DMS 273 (cell line): Measurements from ENCODE around the gene LAMC1.
"Not testable (repeated sequence)": the region's sequence is repeated elsewhere in the genome, so short reads cannot be mapped to it uniquely, and the experiment has no call there.

Source experiments
- DNase-seq: peaks from one replicate; lab custom pipeline; 2025; ENCODE audit not compliant: unreplicated experiment; lab: John Stamatoyannopoulos, UW

Gene LAMC1

DNA sequence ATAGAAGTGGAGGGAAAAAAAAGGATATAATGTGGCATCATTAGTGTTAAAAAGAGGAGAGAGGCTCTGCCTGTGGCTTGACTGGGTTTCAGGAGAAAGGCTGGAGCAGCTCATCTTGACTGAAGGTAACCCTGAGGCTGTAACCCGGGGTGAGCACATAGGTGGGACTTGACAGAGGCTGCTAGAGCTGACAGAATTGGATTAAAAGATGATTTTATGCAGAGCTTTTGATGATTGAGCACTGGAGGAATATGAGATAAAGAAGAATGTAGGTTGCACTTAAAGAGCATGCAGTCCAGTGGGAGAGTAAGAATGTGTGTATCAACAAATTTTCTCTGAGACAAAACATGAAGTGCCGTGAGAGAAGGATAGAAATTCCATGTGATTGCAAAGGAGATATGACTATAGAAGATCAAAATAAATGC is 17.3 kb downstream of the LAMC1 start:
- no peak for DNase-seq

DNA sequence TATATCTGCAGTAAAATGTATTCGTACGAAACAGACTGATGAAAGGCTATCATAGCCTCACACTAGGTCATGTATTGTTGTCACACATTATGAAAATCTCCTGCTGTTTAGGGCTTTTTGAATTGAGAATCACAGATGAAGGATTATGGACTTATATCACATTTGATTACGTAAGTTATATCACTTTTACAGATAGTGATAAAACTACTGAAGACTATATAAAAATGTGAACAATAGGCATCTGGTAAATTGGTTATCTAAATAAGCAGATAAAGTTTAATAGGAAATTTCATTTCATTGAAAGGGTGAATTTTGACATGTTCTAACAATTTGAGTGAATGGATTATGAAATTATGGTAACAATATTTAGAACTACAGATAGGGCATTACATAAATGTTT is 20.0 kb downstream of the LAMC1 start:
- DNase-seq: no peak

DNA sequence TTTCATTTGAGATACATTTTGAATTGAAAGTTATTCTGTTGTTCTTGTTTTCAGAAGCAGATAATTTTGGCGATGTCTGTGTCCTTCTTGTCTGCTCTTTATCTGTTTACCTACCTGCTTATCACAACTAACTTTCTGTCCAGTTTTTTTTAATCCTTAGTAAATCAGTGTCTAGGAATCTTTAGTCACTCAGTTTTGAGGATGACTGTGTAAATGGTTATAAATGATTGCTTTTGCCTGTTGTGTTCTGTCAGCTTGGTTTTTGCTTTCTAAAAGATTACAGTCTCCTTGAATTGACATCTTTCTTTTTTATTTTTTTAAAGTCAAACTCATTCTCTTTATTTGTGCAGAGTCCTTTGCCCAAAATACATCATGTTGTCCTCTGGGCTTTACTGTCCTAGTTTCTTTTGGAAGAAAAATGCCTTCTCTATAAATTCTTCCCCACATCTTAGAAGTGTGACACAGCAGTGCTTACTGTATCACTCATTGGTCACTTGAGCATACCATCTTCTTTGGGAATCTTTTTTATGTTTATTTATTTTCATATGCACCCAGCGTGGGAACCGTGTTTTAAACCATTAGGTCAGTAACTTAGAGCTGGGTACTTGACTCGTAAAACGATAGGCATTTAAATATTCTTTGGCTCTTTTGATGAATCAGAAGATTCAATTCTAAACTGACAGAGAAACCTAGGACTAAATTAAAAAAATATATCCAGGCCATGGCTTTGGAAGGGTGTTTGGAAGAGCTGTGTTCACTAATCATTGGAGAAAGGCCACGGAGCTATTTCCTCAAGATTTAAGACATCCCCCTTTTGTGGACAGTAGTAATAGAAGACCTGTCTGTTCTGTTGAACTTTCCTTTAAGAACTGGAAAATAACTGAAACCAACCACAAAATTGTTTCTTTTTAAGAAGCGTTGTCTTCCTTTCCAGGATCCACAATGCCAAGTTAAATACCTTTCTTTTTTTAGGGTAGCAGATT is 20.9 kb downstream of the LAMC1 start:
- DNase-seq: no peak

DNA sequence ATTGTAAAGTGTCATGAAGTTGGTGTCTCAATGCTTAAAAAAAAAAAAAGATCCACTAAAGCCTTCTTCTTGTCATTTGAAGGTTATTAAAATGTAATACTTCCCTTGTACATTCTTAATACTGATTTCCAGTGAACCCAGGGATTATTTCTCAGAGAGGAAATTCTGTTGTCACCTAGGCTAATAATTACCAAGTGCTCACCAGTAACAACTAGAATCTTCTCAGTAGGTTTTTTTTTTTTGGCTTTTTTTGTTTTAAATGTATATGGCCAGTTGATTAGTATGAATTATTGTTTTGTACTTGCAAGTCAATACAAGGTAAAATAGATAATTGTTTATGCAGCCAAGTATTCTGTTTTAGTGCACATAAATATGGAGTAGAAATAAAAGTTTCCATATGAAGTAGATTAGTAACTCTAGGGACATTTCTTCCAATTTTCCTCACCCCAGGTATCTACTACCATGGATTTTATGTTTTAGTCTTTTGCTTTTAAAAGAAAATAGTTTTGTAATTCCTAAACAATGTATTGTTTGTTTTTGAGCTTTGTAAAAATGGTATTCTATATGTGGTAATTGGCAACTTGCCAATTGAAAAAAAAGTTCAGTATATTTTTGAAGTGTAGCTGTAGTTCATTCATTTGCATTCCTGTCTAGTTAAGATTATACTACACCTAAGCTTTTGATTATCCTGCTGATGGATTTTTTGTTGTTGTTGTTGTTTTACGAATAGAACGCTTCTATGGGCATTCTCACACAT is 21.9 kb downstream of the LAMC1 start:
- no peak for DNase-seq

DNA sequence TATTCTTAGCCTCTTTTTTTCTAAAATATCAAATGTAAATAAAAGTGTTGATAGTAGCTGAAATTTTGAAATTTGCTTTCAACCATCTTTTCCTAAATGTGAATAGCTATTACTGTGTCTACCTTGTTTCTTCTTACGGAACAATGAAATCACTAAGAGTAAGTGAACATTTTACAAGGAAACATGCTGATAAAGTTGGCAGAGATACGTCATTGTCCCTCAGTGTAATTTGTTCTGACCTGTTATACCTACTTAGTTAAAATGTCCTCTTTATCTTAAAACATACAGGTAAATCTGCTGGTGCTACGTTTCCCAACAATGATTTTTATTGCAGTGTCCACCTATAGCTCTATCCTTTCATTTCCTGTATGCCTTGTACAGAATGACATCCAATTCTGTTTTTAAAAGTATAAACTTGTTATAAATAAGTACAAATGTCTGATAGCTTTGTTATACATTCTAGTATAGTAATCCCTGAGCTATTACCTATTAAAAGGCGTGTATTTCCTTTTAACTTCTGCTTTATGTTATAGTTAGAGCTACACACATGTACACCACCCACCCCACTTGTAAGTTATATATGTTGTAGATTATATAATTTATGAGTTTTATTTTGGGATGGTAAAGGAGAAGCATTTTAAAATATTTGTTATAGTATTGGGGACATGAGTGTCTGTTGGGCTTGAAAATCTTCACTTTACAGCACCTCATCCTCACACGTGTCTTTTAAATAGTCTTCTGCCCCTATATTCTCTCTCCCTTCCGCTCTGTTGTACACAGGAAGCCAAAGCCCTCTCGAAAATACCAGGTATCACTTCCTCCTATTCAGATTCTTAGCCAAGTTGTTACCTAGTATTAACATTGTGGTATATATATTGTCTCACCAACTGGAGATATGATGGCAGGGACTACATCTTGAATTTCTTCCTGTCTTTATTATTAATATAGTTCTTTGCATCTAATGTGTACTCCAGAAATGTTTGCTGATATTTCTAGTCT is 25.2 kb downstream of the LAMC1 start:
- DNase-seq: no peak

DNA sequence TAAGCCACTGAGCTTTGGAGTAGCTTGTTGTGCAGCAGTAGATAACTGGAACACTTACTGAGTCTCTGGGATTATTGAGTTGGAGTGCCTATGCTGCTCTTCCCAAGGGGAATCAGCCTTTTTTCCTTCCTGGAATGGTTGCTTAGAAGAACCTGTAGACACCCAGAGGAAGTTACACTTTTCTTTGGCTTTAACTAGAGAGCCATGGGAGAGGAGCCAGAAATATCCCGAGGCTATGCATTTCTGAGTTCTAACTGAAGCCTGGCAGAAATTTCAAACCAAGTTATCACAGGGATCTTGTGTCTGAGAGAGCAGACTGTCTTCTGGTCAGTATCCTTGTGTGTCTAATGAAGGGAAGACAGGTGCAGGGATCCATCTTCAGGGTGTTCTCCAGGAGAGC is 28.3 kb downstream of the LAMC1 start:
- no peak for DNase-seq

DNA sequence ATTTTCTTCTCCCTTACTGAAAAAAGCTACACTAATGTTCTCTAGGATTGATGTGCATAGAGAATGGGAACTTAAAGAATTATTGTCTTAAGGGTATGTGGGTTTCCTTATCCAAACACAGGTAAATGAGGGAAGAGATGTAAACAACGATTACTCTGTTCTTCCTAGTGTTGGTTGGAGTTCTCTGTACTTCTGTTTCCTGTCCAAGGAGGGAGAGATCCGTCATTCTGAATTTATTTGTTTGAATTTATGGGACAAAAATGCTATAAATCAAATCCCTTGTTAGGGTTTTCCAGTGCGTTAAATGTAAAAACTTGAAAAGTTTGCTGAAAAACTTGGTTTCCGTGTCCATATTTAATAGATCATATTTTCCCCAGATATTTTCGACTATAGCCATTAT is 29.6 kb downstream of the LAMC1 start:
- no peak for DNase-seq

DNA sequence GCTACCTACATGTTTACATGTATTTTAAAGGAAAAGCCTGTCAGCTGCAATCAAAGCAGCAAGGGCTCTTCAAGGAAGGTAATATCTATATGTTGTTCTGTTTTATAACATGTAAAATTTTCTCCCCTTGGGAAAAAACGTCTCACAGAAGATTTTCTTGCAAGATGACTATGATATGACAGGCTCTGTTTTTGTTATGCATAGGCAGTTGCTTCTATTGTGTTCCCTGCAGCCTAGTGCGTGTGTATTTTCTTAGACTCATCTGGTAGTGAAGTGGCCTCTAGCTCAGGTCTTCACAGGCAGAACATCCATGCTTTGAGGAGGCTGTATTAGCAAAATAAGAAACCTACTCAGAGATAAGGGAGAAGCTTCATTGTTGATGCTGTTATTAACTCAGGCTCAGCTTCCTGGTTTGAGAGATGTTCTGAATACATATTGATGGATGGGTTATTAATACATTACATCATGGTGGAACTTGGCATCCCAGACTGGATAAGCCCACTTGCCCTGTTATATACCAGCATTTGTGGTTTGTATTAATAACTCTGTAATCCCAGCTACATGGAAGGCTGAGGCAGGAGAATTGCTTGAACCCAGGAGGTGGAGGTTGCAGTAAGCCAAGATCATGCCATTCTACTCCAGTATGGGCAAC is 35.8 kb downstream of the LAMC1 start:
- no peak for DNase-seq

DNA sequence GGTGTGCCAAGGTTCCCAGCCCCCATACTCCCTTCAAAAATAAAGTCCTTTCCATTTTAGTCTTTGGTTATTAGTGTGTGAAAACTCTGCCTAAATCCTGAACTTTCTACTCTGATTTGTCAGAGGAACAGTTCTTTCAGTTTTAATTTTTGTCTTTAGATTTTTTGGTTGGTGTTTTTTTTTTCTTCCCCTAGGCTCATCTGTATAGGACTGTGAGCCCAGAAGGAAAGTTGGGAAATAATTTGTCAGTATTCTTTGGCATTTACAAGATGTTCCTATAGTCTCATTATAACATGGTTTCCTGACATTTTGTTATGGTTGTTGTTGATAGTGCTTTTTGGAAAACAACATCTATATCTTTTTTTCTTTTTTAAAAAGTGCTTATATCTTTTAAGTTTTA is 38.0 kb downstream of the LAMC1 start:
- no peak for DNase-seq

DNA sequence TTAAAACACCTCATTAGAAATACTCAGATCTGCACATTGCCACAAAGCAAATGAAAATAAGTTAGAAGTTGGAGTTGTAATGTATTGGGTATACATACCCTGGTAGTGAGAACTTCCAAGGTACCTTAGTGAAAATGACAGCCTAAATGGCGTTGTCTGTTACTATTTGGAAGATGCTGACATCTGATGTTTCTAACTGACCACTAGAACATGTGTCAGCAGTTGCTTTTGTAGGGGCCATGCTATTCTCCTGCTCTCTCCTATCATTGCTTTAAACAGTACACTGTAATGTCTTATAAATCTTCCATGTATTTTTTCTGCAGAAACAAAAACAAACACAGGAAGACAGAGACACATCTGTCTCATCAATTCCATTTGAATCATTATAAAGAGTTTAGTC is 40.1 kb downstream of the LAMC1 start:
- no peak for DNase-seq

DNA sequence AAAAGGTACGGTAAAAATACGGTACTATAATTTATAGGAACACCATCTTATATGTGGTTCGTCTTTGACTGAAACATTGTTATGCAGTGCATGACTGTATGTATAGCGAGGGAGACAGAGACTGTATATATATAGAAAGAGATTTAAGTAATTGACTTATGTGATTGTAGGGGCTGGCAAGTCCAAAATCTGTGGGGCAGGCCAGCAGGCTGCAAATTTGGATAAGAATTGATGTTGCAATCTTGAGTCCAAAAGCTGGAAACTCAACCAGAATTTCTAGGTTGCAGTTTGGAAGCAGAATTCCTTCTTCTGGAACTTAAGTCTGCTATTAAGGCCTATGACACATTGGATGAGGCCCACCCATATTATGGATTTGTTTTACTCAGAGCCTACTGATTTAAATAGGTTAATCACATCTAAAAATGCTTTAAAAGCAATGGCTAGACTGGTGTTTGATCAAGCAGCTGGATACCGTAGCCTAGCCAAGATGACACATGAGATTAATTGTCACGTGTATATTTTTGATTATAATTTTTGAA is 42.0 kb downstream of the LAMC1 start:
- DNase-seq: no peak

DNA sequence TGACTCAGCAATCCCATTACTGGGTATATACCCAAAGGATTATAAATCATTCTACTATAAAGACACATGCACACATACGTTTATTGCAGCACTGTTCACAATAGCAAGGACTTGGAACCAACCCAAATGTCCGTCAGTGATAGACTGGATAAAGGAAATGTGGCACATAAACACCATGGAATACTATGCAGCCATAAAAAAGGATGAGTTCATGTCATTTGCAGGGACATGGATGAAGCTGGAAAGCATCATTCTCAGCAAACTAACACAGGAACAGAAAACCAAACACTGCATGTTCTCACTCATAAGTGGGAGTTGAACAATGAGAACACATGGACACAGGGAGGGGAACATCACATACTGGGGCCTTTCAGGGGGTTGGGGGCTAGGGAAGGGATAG is 43.2 kb downstream of the LAMC1 start:
- not testable (repeated sequence) for DNase-seq

DNA sequence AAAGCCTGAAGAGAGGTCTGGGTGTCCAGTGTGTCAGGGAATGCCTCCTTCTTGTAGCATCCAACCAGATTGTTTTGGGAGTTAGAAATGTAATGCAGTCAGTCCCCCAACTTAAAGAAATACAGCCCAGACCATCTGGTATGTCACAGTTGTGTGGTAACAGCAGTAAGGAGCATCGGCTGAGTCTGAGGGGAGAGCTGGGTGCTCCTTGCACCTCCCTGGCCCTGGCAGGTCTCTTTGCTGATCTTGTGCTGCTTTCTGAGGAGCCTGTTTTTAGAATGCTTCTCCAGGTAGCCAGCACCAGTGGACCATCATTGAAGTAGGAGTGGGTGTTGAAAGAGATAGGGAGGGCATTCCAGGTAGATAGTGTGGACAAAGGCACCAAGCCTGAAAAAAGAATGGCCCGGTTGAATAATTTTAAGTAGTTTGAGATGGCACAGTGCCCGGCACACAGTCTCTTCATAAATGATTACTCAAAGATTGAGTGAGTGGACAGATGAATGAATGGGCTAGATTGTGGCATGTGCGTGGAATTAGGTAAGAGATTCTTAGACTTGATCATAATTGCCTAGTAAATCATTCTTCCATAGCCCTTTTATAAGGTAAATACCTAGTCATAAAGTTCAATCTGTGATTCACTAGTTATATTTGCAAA is 46.5 kb downstream of the LAMC1 start:
- peak; percentile 64 for DNase-seq

DNA sequence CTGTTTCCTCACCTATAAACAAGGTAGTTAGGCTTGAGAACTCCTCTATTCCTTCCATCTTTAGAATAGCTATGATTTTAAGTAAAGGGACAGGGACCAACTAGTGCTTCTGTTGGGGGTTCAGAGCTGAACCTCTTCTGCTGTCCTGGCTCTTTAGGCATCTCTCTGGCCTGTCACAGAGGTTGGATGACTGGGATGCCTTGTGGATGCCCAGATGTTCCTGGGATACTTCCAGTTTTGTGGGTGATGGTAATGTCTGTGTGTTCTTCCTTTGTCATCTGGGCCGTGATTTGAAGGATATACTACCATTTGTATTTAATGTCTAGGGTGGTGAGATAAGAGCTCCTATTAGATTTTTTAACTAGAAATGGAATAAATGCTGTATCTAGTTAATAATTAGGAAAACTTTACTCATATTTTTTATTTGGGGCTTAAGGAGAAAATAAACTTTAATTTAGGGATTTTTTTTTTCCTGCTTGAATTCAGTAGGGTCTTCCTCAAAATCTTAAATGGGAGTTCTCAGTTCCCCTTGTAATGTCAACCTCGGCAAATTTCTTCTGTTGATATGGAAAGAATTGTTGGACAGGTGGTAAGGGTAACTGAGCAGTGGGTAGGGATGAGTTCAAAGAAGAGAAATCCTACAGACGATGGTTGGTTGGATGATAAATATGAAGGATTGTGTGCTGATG is 47.2 kb downstream of the LAMC1 start:
- no peak for DNase-seq

DNA sequence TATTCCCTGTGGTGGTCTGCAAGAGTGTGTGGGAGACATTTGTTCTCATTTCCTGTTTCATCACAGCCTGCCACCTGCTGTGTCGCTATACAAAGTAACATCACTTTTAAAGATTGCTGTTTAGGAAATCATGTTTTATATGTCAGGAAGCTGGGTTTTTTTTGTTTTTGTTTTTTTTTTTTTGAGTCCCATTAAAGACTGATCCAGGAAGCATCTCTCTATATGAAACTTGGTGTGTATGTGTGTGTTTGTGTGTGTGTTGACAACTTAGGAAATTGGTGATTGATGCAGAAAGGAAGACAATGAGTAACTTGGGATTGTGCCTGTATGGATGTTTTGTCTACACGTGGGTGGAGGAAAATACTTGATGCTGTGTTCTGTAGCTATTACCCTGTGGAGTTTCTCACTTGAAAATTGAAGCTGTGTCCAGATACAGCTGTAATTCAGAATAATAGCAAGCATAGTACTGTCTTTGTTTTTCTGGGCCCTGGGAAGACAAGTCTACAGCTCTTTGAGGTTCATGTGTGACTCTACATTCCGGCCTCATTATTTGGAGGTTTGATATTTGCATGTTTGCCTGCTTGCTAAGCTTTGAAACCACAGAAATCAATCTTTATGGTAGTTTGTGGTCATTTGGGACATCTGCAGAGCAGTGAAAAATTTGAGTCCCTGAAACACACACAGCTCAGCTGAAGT is 47.9 kb downstream of the LAMC1 start:
- no peak for DNase-seq

DNA sequence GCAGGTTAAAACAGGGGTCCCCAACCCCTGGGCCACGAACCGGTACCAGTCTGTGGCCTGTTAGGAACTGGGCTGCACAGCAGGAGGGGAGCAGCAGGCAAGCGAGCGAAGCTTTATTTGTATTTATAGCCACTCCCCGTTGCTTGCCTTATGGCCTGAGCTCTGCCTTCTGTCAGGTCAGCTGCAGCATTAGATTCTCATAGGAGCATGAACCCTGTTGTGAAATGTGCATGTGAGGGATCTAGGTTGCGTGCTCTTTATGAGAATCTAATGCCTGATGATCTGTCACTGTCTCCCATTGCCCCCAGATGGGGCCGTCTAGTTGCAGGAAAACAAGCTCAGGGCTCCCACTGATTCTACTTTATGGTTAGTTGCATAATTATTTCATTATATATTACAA is 49.4 kb downstream of the LAMC1 start:
- DNase-seq: peak; percentile 77

DNA sequence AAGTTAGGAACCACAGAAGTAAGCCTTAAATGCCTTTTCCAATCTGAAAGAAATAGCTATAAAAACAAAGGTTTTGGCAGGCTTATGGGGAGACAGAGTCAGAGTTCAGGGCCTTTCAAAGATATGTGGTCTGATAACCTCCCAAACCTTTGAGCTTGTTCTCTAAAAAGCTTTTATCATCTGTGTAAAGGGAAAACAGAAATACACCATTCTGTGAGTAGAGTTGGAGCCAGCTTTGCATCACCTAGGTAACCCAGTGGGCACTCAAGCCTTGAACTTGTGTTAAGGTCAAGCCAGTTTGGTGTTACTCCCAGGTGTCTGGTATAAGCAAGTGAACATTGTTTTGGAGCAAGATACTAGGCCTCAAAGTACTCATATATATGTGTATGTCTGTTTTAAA is 50.1 kb downstream of the LAMC1 start:
- peak; percentile 27 for DNase-seq

DNA sequence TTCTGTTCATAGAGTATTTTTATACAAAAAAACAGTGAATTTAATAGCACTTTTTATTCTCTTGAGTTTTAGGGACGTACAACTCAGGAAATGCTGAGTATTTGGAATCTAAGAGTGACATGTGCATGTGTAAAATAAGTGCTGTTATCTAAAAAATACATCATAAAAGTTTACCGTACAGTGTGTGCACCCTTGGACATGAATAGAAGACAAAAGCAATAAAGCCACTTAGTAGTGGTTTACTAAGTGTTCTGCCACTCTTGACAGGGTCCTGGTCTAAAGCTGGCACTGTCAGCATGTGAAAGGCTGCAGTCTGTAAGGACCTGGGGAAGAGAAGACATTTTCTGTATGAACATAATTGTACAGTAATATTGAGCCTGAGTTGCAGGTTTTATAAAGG is 51.0 kb downstream of the LAMC1 start:
- DNase-seq: no peak
